NCI-H345 treated with DMSO at 0.1 percent for 48 hours (cell line): Measurements from ENCODE around the gene DACT3.

Experiments used
- DNase-seq: peaks from one replicate; lab custom pipeline; 2025; ENCODE audit not compliant: unreplicated experiment; lab: John Stamatoyannopoulos, UW

DACT3 gene

GRCh38 chr19:46614114-46614722 lies 46.8 kb downstream of the DACT3 start:
- DNase-seq, result peak; percentile 21

DNA sequence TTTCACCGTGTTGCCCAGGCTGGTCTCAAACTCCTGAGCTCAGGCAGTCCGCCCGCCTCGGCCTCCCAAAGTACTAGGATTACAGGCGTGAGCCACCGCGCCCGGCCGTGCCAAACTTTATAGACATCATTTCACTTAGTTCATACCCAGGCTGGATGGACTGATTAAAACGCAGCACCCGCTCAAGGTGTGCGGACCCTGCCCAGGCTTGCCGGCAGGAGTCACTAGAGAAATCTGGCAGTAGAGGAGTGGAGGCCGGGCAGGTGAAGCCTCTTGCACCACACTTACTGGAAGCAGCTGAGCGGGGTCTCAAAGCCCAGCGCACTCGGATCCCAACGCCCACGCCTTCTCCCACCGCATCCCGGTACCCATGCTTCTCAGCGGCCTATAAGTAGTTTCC lies 47.5 kb downstream of the DACT3 start:
- DNase-seq, result no peak

GRCh38 chr19:46611776-46612175 lies 49.2 kb downstream of the DACT3 start:
- DNase-seq, result no peak

DNA sequence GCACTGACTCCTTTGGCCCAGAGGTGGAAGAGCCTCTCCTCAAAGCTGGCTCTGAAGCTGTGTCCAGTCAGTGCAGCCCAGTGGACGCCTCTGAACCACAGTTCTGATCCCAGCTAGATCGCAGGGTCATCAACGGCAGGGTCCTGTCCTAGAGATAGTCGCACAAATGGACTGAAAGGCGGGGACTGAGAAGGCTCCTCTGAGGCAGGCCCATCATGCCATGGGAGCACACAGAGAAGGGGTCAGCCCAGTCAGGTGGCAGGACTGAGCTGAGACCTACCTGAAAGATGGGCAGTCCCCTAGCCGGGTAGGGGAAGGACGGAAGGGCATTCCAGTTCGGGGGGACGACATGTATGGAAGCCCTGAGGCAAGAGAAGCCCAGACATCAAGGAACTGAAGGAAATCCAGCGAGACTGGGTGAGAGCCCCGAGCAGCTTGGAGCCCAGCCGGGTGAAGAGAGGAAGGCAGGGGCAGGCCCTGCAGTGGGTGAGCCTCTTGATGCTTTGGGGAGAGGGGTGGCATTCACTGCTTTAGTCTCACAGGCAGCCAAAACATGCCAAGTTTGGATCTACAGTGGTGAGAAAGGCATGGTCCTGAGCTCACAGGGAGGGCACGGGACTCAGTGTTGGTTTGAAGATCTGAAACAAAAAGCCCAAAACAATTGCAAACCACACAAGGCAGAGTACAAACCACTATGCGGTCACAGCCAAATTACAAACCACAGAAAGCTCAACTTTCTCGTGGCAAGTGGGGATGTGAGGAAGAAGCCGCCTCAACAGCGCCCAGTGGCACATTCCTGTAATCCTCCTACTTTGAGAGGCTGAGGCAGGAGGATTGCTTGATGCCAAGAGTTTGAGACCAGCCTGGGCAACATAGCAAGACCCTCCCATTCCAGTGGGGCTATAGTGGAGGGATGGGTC lies 49.9 kb downstream of the DACT3 start:
- no peak for DNase-seq

DNA sequence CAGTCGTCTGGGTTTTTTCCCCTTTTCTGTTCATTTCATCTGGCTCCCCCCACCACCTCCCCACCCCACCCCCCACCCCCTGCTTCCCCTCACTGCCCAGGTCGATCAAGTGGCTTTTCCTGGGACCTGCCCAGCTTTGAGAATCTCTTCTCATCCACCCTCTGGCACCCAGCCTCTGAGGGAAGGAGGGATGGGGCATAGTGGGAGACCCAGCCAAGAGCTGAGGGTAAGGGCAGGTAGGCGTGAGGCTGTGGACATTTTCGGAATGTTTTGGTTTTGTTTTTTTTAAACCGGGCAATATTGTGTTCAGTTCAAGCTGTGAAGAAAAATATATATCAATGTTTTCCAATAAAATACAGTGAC lies 50.6 kb downstream of the DACT3 start:
- no peak for DNase-seq

GRCh38 chr19:46609511-46610412 lies 51.2 kb downstream of the DACT3 start:
- DNase-seq, result no peak

DNA sequence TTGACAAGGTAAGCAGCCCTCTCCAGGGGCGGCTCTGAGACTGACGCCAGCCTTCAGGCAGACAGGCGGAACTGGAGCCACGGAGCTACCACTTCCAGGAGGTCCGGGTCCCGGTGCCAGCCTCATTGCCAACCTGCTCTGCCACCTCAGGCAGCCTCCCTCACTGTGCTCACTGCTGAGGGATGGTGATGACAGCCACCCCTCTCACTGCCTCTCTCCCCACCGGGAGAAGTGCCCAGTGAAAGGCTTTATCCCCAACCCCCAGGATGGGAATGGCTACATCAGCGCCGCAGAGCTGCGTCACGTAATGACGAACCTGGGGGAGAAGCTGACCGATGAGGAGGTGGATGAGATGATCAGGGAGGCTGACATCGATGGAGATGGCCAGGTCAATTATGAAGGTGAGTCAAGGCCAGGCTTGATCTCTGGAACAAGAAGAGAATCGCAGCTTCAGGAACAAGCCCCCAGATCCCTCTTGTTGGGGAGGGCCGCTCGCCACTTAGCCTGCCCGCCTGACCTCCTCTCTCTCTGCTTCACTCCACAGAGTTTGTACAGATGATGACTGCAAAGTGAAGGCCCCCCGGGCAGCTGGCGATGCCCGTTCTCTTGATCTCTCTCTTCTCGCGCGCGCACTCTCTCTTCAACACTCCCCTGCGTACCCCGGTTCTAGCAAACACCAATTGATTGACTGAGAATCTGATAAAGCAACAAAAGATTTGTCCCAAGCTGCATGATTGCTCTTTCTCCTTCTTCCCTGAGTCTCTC lies 52.2 kb downstream of the DACT3 start:
- DNase-seq, result no peak

GRCh38 chr19:46608178-46608577 lies 52.8 kb downstream of the DACT3 start:
- no peak for DNase-seq

DNA sequence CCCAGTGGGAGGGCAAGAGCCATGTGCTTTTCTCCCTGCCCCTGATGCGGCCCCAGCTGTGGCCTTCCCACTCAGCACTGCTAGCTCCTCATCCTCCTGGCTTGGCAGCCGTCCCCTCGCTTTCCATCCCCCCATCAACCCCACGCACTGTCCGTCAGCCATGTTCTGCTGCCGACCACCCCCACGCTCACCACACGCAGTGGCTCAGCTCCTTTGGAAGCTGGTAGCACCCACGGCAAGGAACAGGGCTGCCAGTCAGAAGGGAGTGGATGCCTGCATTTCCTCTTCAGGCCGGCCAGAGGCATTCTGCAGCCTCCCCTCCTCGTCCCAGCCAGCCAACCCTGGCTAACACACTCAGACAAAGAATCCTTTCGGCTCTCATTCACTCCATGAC lies 53.5 kb downstream of the DACT3 start:
- DNase-seq, result peak; percentile 93

DNA sequence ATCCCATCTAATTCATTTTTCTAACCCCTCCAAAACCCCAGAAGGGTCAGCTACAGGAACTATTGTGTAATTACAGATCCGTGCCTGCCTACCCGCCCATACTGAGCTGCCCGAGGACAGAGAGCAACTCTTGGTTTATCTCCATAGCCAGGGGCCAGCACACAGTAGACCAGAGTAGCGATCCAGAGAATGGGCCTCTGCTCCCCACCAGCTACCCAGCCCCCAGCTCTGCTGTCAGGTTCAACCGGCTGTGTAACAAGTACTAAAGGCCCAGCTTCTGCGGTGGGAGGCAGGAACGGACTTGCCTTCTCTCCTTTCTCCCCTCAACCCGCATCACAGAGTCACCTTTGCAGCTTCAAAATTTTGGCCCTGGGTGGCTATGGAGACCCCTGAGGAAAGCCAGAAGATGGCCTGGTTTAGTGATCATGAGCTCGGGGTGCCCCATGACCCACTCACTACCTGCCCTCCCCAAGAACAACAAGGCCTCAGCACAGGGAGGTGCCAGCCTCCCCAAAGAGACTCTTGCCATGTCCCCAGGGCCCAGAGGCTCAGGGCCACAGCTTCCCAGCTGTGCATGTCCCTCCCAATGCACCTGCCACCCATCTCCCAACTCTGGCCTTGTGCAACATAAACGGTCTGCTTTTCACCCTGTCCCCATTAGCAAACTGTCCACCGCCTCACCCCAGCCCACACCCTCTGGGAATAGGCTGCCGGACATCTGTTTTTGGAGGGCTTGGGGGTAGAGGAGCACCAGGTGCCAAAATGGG lies 54.1 kb downstream of the DACT3 start:
- DNase-seq, result no peak

DNA sequence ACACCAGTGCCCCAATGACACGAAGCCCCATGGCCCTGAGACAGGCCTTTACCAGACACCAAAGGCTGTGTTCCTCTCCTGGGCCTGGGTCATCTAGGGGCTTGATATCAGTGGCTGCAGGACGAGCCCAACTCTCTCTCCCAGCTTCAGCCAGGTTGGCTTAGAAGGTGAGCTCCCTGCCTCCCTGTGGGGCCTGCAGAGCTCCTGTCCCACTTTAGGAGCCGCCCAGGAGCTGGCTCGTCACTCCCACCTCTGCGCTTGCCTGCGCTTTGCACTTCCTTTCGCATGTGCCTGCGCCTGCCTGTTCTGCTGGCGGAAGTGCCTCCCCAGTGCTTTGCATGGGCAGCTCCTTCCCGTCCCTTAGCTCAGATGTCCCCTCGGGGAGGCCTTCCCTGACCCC lies 55.0 kb downstream of the DACT3 start:
- DNase-seq, result no peak

DNA sequence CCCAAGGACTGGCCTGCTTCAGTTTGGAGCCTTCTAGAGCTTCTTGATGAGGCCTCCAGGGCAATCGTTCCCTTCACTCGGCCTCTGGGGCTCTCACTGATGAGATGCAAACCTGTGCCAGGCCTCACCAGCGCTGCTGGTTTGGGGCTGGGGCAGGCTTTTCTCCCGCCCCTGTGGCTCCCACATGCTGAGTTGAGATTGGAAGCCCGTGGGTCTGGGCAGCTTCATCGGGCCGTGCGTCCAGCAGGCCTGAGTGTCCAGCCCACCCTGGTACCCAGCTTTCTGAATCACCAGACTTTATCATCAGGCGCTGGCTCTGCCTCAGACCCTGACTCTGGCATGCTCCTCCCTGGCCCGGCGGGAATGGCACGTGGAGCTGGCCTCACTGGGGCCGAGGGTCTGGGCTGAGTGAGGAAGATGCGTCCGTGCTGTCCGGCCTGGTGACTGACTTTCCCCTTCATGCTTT lies 55.6 kb downstream of the DACT3 start:
- DNase-seq, result no peak

- no peak for DNase-seq
Measured at GRCh38 chr19:46604781-46605355, 56.1 kb downstream of the DACT3 start.

GRCh38 chr19:46603752-46604231 lies 57.2 kb downstream of the DACT3 start:
- no peak for DNase-seq

- no peak for DNase-seq
Measured at GRCh38 chr19:46603195-46603637, 57.8 kb downstream of the DACT3 start.

- DNase-seq, result no peak
Measured at GRCh38 chr19:46602392-46603194, 58.4 kb downstream of the DACT3 start.

GRCh38 chr19:46601318-46602224 lies 59.4 kb downstream of the DACT3 start, which contains the start of gene CALM3:
TSS of gene CALM3 (plus strand) at chr19:46601330. CDS start at chr19:46601435, 105 bp downstream.
- no peak for DNase-seq
